GM12873 (cell line): ENCODE measurements around the gene PTPRE.

Experiments
- CTCF ChIP-seq: IDR thresholded peaks from 2 replicates; pipeline ENCODE4 v1.5.1; 2012; ENCODE audit warnings: low read depth, mild to moderate bottlenecking, moderate library complexity, low read length, control low read depth; ENCODE audit not compliant: insufficient read depth; ENCODE audit errors: missing control alignments

The PTPRE gene

GRCh38 chr10:127945341-127945758, 38.4 kb downstream of the PTPRE start:
- TF ChIP-seq CTCF: no peak

GRCh38 chr10:127945948-127946711, 39.2 kb downstream of the PTPRE start:
- TF ChIP-seq CTCF: no peak

- TF ChIP-seq CTCF: no peak
Observed at GRCh38 chr10:127947211-127947610, 40.3 kb downstream of the PTPRE start.

- no peak for TF ChIP-seq CTCF
Observed at GRCh38 chr10:127948791-127949190, 41.9 kb downstream of the PTPRE start.

- TF ChIP-seq CTCF: no peak
Observed at GRCh38 chr10:127949831-127950230, 42.9 kb downstream of the PTPRE start.

GRCh38 chr10:127951861-127952574, 45.1 kb downstream of the PTPRE start:
- no peak for TF ChIP-seq CTCF

GRCh38 chr10:127952575-127952869, 45.6 kb downstream of the PTPRE start:
- no peak for TF ChIP-seq CTCF
